DND-41 (cell line): ENCODE data around the gene HTRA3.

Experiments used
- ATAC-seq: fragments of 200-7000 bp; cut with Tn5 transposase; 3 replicates; pipeline ENCODE4 v1.9.1; 2021; ENCODE audit warnings: low read depth; ENCODE audit not compliant: insufficient read depth
- DNase-seq: peaks from one replicate; pipeline ENCODE4 v3.0.0-alpha.2; 2020
- H2AFZ ChIP-seq: 2 replicates; pipeline ENCODE4 v1.6.0; 2012; ENCODE audit warnings: low read depth, low read length
- H3K27ac ChIP-seq: 2 replicates; pipeline ENCODE4 v1.5.1; 2012; ENCODE audit warnings: low read length, inconsistent platforms
- H3K27me3 ChIP-seq: fragments of 200-600 bp; sonication (generic); 2 replicates; pipeline ENCODE4 v1.6.0; 2012; ENCODE audit warnings: low read length, mild to moderate bottlenecking, inconsistent platforms; ENCODE audit not compliant: insufficient read depth, poor library complexity
- H3K36me3 ChIP-seq: 2 replicates; pipeline ENCODE4 v1.5.1; 2012; ENCODE audit warnings: low read length, inconsistent platforms; ENCODE audit not compliant: insufficient read depth
- H3K4me1 ChIP-seq: 2 replicates; pipeline ENCODE4 v1.5.1; 2012; ENCODE audit warnings: mild to moderate bottlenecking, low read length; ENCODE audit not compliant: insufficient read depth
- H3K4me2 ChIP-seq: 2 replicates; pipeline ENCODE4 v1.6.0; 2012; ENCODE audit warnings: mild to moderate bottlenecking, moderate library complexity, low read length, inconsistent platforms; ENCODE audit not compliant: insufficient read depth
- H3K4me3 ChIP-seq, 2 experiments: fragments of 200-600 bp in 1 of 2; shearing (Covaris generic) in 1 of 2; 2 replicates each; pipeline ENCODE4 v1.5.1; 2012 to 2016; ENCODE audit warnings: inconsistent platforms in 2 of 2, low read length in 2 of 2, mild to moderate bottlenecking in 2 of 2, low read depth in 1 of 2, moderate library complexity in 1 of 2
- H3K79me2 ChIP-seq: 2 replicates; pipeline ENCODE4 v1.6.0; 2012; ENCODE audit warnings: low read length, inconsistent platforms; ENCODE audit not compliant: insufficient read depth
- H3K9ac ChIP-seq: 2 replicates; pipeline ENCODE4 v1.6.0; 2012; ENCODE audit warnings: low read depth, mild to moderate bottlenecking, inconsistent platforms, low read length, moderate library complexity
- H3K9me3 ChIP-seq: 2 replicates; pipeline ENCODE4 v1.5.1; 2012; ENCODE audit warnings: low read length, moderate library complexity, mild to moderate bottlenecking, inconsistent platforms; ENCODE audit not compliant: insufficient read depth, severe bottlenecking
- H4K20me1 ChIP-seq: 2 replicates; pipeline ENCODE4 v1.6.0; 2012; ENCODE audit warnings: low read length; ENCODE audit not compliant: insufficient read depth
- EZH2 ChIP-seq: IDR thresholded peaks from 3 replicates; pipeline ENCODE4 v1.6.1; 2012; ENCODE audit warnings: borderline replicate concordance, low read depth, mild to moderate bottlenecking, moderate library complexity, low read length, inconsistent platforms; ENCODE audit not compliant: severe bottlenecking
- TF ChIP-seq, protein P1 (sequence below): IDR thresholded peaks from 2 replicates; pipeline ENCODE4 v1.5.1; 2012; ENCODE audit warnings: borderline replicate concordance, low read length, moderate library complexity, mild to moderate bottlenecking; ENCODE audit not compliant: poor library complexity, severe bottlenecking; ENCODE audit errors: extremely low read depth

The HTRA3 gene

GRCh38 chr4:8232748-8233147 lies 36.8 kb upstream of the HTRA3 start:
- H3K4me1 ChIP-seq, result peaks cover 32% of the 10 kb centered on the region
- no peaks in the 10 kb centered on the region for H3K9me3 ChIP-seq
- H3K4me3 ChIP-seq, result no peak overlapping the region
- H3K79me2 ChIP-seq, result no peaks in the 10 kb centered on the region
- no peak for TF ChIP-seq EZH2
- TF ChIP-seq, protein P1, sequence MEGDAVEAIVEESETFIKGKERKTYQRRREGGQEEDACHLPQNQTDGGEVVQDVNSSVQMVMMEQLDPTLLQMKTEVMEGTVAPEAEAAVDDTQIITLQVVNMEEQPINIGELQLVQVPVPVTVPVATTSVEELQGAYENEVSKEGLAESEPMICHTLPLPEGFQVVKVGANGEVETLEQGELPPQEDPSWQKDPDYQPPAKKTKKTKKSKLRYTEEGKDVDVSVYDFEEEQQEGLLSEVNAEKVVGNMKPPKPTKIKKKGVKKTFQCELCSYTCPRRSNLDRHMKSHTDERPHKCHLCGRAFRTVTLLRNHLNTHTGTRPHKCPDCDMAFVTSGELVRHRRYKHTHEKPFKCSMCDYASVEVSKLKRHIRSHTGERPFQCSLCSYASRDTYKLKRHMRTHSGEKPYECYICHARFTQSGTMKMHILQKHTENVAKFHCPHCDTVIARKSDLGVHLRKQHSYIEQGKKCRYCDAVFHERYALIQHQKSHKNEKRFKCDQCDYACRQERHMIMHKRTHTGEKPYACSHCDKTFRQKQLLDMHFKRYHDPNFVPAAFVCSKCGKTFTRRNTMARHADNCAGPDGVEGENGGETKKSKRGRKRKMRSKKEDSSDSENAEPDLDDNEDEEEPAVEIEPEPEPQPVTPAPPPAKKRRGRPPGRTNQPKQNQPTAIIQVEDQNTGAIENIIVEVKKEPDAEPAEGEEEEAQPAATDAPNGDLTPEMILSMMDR, result no peak
- H3K27ac ChIP-seq, result no peak overlapping the region
- peaks cover 27% of the 10 kb centered on the region for H3K36me3 ChIP-seq
- no peak overlapping the region for H3K4me2 ChIP-seq
- no peak overlapping the region for H2AFZ ChIP-seq
- H3K9ac ChIP-seq, result no peak overlapping the region
- peaks cover 8% of the 10 kb centered on the region; the same call in 1 of the 2 replicates for H4K20me1 ChIP-seq
- DNase-seq, result no peak
- ATAC-seq, result no peak
- no peaks in the 10 kb centered on the region for H3K27me3 ChIP-seq

GRCh38 chr4:8233672-8234484 lies 35.7 kb upstream of the HTRA3 start:
- Histone ChIP-seq H3K4me1 (peaks cover 20% of the 10 kb centered on the region), H3K9me3 (no peaks in the 10 kb centered on the region), H2AFZ (no peak overlapping the region), H3K79me2 (no peaks in the 10 kb centered on the region), H3K4me3 (no peak overlapping the region), H3K27me3 (no peaks in the 10 kb centered on the region), H3K9ac (no peak overlapping the region), H4K20me1 (peaks cover 8% of the 10 kb centered on the region; the same call in 1 of the 2 replicates), H3K36me3 (peaks cover 30% of the 10 kb centered on the region), H3K27ac (no peak overlapping the region), H3K4me2 (no peak overlapping the region)
- ATAC-seq (no peak), DNase-seq (no peak)
- TF ChIP-seq, protein P1, result no peak
- TF ChIP-seq EZH2, result no peak

GRCh38 chr4:8234715-8235114 lies 34.8 kb upstream of the HTRA3 start:
- Histone ChIP-seq H3K36me3 (peaks cover 35% of the 10 kb centered on the region), H2AFZ (no peak overlapping the region), H3K9me3 (no peaks in the 10 kb centered on the region), H3K79me2 (no peaks in the 10 kb centered on the region), H3K4me1 (peaks cover 12% of the 10 kb centered on the region), H4K20me1 (peaks cover 8% of the 10 kb centered on the region; the same call in 1 of the 2 replicates), H3K27ac (no peak overlapping the region), H3K27me3 (no peaks in the 10 kb centered on the region), H3K4me3 (no peak overlapping the region), H3K9ac (no peak overlapping the region), H3K4me2 (no peak overlapping the region)
- ATAC-seq (no peak), DNase-seq (no peak)
- TF ChIP-seq, protein P1, result no peak
- no peak for TF ChIP-seq EZH2
